HG03521 (cell line): ENCODE data around the gene BANP.
"Not testable (repeated sequence)": the region's sequence is repeated elsewhere in the genome, so short reads cannot be mapped to it uniquely, and the experiment has no call there.

Experiments
- ATAC-seq: cut with Tn5 transposase; IDR thresholded peaks from one replicate; pipeline ENCODE4 v1.9.1; 2021; ENCODE audit warnings: mild to moderate bottlenecking, moderate library complexity; ENCODE audit not compliant: unreplicated experiment

Gene BANP

DNA sequence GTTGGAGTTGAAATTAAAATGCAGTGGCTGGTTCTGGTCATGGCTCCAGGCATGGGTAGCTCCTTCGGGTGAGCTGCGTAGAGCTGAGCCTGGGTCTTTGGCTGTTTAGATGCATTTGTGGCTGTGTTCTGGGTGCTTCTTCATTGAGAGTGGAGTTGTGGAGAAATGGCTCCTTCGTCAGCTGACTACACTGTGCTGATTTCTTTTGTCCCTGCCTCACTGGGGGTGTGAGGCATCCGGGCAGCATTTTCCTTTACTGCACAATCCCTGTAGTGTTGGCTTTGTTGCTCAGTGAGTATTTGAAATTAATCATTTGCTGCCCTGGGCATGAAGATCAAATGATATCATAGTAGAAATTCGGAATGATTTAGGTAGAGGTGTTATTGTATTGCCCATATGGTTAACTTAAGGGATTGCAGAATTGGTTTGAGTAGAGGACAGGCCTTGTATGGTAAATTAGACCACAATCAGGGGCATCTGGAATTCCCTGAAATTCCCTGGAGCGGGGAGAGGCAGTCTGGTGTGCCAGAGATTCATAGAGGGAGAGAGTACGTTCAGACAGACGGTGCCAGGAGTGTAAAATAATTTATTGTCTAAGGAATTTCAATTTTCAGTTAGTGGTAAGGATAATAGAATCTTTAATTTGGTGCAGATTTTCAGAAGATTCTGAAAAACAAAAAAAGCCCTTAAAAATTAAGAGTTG is 92.1 kb downstream of the BANP start:
- ATAC-seq: not testable (repeated sequence)

DNA sequence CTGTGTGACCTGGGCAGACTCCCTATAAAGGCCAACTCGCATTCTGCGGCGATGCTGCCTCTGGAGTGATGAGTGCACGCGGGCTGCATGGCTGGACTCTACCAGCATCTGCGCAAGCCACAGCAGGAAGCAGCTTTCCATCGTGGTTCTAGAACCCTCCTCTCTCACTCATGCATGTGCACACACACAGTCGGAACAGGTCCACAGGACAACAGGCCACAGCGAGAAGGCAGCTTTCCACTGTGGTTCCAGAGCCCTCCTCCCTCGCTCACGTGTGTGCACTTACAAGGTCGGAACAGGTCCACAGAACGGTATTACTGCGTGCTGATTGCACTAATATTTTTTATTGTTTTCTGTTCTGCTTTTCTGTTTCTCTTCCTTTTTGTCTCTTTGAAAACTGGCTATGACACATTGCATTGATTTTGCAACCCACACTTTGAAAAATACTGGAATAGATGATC is 92.9 kb downstream of the BANP start:
- ATAC-seq: peak; percentile 55

DNA sequence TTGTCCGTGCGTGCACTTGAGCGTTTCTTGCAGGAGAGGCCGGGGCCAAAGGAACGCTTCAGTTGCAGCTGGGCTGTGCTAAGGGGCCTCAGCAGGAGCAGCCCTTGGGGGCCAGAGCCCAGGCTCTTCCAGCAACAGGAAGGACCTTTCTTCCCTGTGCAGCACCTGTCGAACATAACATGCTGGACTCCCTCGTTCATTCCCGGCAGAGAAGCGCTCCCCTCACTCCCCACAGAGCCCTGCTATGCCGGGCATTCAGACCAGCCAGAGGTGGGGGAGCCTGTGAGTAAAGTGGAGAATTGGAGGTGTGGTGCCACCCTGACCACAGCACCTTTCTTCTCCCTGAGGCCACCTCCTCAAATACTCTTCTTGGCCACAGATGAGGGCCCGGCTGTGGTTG is 94.1 kb downstream of the BANP start:
- not testable (repeated sequence) for ATAC-seq

DNA sequence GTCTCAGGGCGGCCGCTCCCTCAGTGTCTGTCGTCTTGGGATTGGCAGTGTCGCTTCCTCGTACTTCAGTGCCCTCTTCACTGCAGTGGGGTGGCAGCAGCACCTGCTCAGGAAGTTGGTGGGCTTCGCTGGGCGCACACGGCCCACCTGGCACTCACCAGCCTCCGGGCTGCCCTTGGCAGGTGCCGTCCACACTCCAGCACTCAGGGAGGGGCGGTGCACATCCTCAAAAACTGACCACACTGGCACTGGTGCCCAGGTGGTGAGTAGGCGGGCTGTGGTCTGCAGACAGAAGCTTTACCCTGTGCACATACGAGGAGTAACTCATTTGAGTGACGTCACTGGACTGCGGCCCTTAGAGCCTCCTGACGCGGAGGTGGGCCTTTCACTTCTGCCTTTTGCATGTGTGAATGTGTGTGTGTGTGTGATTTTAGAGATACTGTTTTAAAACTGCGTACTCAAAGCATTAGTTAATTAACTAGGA is 94.6 kb downstream of the BANP start:
- ATAC-seq: peak; percentile 71

DNA sequence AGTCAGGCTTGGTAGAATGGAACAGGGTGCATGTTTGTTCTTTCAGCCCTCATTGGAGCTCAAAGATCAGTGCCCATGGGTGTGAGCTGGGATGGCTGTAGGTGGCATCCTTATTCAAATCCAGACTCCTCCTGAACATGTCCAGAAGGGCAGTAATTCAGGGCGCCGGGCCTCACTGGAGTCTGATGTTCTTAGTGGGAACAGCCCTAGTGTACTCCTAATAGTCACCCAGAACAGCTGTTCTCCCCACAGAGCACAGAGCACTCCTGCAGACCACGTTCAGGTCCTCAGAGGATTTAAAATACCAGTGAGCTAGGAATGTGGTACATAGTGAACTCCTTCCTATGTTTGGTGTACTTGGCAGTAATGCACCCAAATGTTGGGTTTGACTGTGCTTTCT is 96.2 kb downstream of the BANP start:
- ATAC-seq: no peak

DNA sequence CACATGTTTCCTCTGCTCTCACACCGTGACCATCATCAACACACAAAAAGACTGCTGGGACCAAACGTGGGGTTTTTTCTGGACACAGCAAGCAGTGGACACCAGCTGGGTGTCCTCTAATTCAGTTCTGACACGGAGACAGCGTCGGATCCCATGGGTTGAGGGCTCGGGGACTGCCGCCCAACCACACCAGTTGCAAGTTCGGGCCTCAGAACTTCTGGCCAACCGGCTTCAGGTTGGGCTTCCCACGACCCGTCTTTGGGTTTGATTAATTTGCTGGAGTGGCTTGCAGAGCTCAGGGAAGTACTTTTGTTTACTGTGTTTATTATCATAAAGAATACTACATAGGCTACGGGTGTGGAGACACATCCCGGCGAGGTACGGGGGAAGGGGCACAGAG is 97.8 kb downstream of the BANP start:
- ATAC-seq: no peak

DNA sequence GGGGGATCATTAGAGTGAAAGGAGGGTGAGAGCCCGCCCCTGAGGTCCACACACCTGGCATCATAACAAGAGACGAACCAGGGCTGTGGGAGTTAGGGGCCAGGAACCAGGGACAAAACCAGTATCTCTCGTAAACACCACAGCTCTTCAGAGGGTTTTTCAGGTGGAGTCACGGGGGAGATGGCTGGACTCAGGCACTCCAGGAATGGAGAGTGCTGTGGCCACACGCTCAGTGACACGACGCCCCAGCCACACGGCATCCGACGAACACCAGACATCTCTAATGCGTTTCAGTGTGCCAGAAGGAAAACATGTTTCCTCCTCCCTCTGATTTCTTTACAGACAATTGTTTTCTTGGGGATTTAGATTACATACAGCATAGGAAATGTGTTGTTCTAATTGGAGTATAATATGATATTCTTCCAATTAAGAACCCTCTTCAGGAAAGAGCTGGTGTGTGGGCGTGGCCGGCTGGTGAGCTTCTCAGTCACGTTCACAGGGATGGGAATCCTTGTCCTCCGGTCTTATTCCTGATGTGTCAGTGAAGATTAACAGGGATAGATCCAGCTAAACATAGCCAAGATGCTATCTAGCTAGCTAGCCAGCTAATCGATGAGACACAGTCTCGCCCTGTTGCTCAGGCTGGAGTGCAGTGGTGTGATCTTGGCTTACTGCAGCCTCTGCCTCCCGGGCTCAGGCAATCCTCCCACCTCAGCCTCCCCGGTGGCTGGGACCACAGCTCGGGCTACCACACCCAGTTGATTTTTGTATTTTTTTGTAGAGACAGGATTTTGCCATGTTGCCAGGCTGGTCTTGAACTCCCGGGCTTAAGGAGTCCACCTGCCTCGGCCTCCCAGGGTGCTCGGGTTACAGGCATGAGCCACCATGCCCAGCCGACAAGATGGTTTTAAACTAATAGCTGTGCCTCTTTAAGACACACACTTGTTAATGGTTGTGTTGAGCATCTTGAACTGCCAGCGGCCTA is 98.6 kb downstream of the BANP start:
- no peak for ATAC-seq

DNA sequence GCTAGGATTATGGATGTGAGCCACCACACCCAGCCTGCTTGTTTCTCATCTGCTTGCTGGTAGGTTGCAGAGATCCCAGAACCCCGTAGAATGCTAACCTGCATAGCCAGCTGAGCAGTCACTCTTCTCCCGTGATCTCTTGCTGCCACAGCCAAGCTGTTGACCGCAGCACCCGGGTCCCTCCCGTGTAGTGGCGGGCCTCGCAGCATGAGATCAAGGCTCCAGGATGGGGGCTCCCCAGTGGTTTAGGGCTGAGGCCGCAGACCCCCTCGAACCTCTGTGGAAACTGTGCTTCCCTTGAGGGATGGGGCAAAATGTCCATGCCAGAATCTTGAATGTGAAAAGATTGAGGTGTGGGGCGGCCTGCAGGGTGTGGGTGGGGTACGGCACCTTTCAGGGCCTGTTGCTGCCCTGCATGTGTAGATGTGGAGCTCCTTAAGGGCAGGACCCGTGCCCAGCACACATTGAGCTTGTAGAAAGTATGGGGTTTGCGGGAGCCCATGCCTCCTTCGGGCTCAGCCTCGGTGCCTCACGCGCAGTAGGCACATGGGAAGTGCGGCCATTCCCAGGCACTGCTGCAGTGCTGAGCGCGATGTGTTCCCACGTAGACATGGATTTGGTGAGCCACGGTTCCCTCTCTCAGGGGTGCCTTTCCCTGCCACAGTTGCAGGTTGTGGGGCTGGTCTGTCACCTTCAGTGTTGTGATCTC is 99.9 kb downstream of the BANP start:
- ATAC-seq: no peak

DNA sequence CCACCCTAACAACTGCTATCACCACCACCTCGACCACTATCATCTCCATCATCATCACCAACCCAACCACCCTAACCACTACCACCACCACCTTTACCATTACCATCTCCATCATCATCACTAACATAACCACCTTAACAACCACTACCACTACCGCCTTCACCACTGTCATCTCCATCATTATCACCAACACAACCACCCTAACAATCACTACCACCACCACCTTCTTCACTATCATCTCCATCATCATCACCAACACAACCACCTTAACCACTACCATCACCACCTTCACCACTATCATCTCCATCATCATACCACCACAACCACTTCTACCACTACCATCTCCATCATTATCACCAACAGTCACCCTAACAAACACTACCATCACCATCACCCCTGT is 101.4 kb downstream of the BANP start:
- no peak for ATAC-seq

DNA sequence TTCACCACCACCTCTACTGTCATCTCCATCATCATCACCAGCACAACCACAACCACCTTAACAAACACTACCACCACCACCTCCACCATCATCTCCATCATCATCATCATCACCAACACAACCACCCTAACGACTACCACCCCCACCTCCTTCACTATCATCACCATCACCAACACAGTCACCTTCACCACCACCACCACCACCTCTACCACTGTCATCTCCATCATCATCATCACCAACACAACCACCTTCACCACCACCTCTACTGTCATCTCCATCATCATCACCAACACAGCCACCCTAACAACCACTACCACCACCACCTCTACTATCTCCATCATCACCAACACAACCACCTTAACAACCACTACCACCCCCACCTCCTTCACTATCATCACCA is 102.2 kb downstream of the BANP start:
- ATAC-seq: not testable (repeated sequence)

DNA sequence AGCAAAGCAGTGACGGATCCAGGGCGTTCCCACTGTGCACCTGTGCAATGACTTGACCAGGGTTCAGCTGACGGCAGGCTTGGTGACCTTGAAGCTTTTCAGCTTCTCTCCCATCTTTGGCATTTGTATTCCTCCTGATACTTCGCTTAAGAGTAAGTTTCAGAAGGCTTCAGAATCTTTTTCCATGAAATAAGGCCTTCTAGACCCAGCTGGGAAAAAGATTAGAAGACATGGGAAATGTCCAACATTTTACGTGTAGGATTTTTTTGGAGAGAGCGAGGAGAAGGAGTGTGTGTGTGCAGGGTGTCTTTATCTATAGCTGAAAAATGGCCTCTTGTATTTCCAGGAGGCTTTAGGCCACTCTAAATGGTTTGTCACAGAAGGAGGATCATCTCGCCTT is 104.1 kb downstream of the BANP start:
- no peak for ATAC-seq

DNA sequence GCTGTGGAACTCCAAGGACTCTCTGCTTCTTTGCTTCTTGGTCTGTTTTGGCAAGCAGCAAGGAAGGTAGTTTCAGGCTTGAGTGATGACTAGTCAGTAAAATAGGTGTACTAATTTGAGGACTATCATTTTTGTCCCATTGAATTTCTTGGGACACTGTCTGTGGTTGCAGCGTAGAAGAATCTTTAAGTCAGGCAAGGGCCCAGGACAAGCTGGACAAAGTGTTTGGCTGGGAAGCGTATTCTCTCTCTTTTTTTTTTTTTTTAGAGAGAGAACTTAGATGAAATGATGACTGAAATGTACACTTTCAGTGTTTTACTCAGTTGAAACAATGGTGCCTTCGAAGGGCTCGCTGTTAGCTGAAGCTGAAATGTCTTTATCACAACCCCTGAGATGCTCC is 105.0 kb downstream of the BANP start:
- no peak for ATAC-seq

DNA sequence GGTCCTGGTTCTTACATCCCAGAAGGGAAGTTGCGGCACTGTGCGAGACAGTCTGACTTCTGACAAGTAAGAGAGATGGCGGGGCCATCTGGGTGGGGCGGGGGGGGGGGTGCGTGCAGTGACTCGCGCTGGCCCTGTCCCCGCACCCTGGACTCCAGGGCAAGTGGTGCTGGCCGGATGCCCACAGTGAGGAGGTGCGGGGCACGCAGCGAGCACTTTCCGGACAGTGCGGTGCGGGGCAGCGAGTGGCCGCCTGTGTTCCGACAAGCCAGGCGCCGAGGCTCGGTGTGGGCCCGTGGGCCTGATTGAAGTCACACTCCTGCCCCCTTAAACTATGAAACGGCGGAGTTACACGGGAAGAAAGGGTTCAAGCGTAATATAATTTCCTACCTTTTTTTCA is 106.4 kb downstream of the BANP start:
- ATAC-seq: no peak

DNA sequence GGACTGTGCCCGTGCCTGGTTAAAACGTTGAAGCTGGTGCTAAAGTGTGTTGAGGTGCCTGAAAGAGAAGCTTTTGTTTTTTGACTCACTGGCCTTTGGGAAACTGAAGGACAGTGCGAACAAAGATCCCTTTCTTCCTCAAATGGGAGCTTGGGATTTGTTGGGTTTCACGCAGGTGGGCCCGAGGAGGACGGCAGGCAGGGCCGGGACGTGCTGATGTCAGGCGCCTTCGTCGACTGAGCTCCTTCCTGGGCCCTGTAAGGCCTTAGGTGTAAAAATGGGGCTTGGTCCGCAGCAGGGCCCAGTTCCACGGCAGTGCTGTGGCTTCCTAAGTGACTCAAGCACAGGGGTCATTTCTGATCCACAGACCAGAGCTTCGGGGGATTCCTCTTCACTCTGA is 106.9 kb downstream of the BANP start:
- ATAC-seq: no peak

DNA sequence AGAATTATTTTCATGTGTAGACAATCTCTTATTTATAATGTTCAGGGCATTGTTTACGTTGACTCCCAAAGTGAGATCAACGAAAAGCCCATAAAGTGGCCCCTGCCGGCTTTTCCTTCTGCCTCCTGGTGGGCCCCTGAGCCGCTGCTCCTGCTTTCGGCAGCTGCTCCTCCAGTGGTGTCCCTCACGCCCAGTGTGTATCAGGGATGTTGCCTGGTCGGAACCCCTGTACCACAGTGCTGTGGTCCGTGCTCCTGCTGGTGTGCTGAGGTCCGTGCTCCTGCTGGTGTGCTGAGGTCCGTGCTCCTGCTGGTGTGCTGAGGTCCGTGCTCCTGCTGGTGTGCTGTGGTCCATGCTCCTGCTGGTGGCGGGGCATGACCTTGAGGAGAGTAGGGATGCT is 107.6 kb downstream of the BANP start:
- ATAC-seq: no peak

DNA sequence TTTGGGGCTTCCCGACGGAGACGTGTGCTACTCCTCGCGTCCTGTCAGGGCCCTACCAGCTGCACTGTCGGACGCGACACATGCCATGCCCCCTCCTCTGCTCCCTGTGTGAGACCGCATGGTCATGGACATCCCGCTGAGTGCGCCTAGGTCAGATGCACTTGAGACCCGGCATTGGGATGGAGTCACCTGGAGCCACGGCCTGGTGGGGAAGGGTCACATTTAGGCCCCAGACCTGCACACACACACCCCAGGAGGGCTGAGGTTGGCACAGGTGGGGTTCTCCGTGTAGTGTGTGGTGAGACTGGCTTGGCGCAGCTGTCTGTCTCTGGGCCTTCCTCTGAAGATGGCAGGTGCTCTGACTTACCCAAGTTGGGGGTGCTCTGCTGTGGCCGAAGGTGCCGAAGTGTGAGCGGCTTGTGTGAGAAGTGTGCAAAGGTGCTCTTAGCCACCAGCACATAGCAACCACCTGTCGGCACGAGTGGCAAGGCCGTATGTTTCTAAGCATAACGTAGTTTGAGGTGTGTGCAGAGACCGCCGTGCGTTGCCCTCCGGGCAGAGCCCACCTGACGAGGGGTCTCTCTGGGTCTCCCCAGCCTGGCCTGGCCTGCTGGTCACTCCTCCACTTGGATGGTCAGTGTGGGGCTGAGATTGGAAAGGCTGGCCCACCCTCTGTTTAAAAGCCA is 108.6 kb downstream of the BANP start:
- no peak for ATAC-seq

DNA sequence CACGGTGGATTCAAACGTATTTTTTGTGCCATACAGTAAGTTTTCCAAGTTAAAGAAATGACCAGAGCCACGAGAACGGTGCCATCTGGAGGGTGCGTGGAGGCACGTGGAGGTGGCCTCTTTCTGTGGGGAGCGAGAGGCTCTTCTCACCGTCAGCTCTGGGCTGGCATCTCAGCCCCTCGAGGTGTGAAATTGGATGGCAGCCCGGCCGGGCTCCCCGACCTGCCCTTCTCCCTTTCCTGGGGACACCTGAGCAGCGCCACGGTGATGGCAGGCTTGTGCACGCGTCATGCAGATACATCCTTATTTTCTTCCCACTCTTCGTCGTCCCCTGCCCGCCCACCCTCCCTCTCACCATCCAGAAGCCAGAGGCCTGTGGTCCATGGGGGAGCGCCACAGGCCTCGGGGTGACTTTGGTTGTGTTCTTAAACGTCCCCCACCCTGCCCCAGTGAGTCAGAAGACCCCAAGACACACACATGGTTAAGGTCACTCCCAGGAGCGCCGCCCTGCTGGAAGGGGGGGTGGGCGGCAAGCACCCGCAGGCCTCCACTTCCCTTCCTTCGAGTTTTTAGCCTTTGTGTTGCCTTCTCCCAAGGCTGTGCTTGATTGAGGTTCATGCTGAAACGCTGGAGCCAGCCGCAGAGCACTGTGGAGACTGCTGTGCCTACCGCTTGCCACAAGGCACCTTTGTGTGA is 109.4 kb downstream of the BANP start:
- no peak for ATAC-seq

DNA sequence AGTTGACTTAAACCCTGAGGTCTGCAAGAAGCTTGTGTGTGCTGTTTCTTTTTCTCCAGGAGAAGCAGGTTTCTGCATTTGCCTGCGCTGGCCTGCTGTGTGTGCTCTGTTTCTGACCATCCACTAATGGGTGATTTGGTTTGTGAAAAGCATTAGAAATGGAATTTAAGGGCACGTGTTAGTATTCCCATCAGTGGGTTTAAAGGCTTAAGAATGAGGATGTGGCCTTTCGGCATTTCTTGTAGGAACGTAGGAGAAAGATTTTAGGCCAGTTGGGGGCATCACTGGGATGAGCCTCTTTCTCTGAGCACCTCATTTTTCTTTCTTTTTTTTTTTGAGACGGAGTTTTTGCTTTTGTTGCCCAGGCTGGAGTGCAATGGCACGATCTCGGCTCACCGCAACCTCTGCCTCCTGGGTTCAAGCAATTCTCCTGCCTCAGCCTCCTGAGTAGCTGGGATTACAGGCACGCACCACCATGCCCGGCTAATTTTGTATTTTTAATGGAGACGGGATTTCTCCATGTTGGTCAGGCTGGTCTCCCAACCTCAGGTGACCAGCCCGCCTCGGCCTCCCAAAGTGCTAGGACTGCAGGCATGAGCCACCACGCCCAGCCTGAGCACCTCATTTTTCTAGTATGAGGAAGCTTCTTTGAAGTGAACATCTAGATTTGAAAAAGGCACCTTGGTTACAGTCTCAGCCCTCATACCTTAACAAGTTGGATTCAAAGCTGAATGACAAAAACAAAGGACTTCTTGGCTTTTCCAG is 110.3 kb downstream of the BANP start:
- no peak for ATAC-seq
